Trophoblast cell (in vitro differentiated cells and primary cell): Measurements from ENCODE around the gene ADIPOR1.
"Not testable (repeated sequence)": the region's sequence is repeated elsewhere in the genome, so short reads cannot be mapped to it uniquely, and the experiment has no call there.

Source experiments
- DNase-seq, 2 donors: peaks; one replicate each; pipeline ENCODE4 v3.0.0-alpha.2; 2016
- H2AFZ ChIP-seq: 2 replicates; pipeline ENCODE4 v1.6.1; 2013; ENCODE audit warnings: low read length, moderate library complexity, mild to moderate bottlenecking; ENCODE audit not compliant: insufficient read depth, poor library complexity
- H2AK5ac ChIP-seq: 2 replicates; pipeline ENCODE4 v1.6.1; 2013; ENCODE audit warnings: mild to moderate bottlenecking, low read length
- H2BK120ac ChIP-seq: 2 replicates; pipeline ENCODE4 v1.6.1; 2013; ENCODE audit warnings: low read length, mild to moderate bottlenecking, moderate library complexity; ENCODE audit not compliant: insufficient read depth, poor library complexity
- H2BK12ac ChIP-seq: 2 replicates; pipeline ENCODE4 v1.6.1; 2013; ENCODE audit warnings: mild to moderate bottlenecking, low read length, moderate library complexity
- H2BK5ac ChIP-seq: 2 replicates; pipeline ENCODE4 v1.6.1; 2013; ENCODE audit warnings: low read length, low read depth, moderate library complexity, mild to moderate bottlenecking; ENCODE audit not compliant: poor library complexity
- H3K14ac ChIP-seq: 2 replicates; pipeline ENCODE4 v1.6.1; 2013; ENCODE audit warnings: mild to moderate bottlenecking, low read length
- H3K18ac ChIP-seq: 2 replicates; pipeline ENCODE4 v1.6.1; 2013; ENCODE audit warnings: mild to moderate bottlenecking, low read length
- H3K23ac ChIP-seq: 2 replicates; pipeline ENCODE4 v1.6.1; 2013; ENCODE audit warnings: low read length
- H3K27ac ChIP-seq: 2 replicates; pipeline ENCODE4 v1.5.1; 2013; ENCODE audit warnings: low read depth, mild to moderate bottlenecking, inconsistent platforms, low read length, moderate library complexity
- H3K27me3 ChIP-seq: 2 replicates; pipeline ENCODE4 v1.6.1; 2013; ENCODE audit warnings: inconsistent platforms, mild to moderate bottlenecking, low read length, moderate library complexity; ENCODE audit not compliant: insufficient read depth
- H3K36me3 ChIP-seq, 2 experiments: 1 replicate in 1 of 2; 2 replicates in 1 of 2; pipeline ENCODE4 v1.6.1; 2013; ENCODE audit warnings: low read length in 2 of 2, mild to moderate bottlenecking in 2 of 2, moderate library complexity in 1 of 2; ENCODE audit not compliant: insufficient read depth in 2 of 2, control insufficient read depth in 1 of 2
- H3K4ac ChIP-seq: 2 replicates; pipeline ENCODE4 v1.6.1; 2013; ENCODE audit warnings: low read depth, mild to moderate bottlenecking, low read length, moderate library complexity
- H3K4me1 ChIP-seq, 2 experiments: 1 replicate in 1 of 2; 2 replicates in 1 of 2; pipeline ENCODE4 v1.6.1; 2013; ENCODE audit warnings: low read length in 2 of 2, mild to moderate bottlenecking in 2 of 2, moderate library complexity in 1 of 2; ENCODE audit not compliant: insufficient read depth in 2 of 2, control insufficient read depth in 1 of 2
- H3K4me2 ChIP-seq: 2 replicates; pipeline ENCODE4 v1.6.1; 2013; ENCODE audit warnings: inconsistent platforms, mild to moderate bottlenecking, low read length, moderate library complexity
- H3K4me3 ChIP-seq: 2 replicates; pipeline ENCODE4 v1.5.1; 2013; ENCODE audit warnings: mild to moderate bottlenecking, low read depth, low read length, inconsistent platforms
- H3K79me1 ChIP-seq: one replicate; pipeline ENCODE4 v1.6.1; 2013; ENCODE audit warnings: low read length
- H3K79me2 ChIP-seq: 2 replicates; pipeline ENCODE4 v1.6.1; 2013; ENCODE audit warnings: low read length, mild to moderate bottlenecking; ENCODE audit not compliant: control insufficient read depth, insufficient read depth, poor library complexity
- H3K9ac ChIP-seq: 2 replicates; pipeline ENCODE4 v1.6.1; 2013; ENCODE audit warnings: mild to moderate bottlenecking, low read length
- H3K9me3 ChIP-seq: 2 replicates; pipeline ENCODE4 v1.6.1; 2013; ENCODE audit warnings: low read depth, mild to moderate bottlenecking, control low read depth, inconsistent platforms, low read length; ENCODE audit not compliant: insufficient read depth
- H4K12ac ChIP-seq: 2 replicates; pipeline ENCODE4 v1.6.1; 2013; ENCODE audit warnings: low read depth, mild to moderate bottlenecking, low read length, moderate library complexity
- H4K8ac ChIP-seq: 2 replicates; pipeline ENCODE4 v1.6.1; 2013; ENCODE audit warnings: low read depth, mild to moderate bottlenecking, low read length, moderate library complexity
- H4K91ac ChIP-seq: one replicate; pipeline ENCODE4 v1.6.1; 2013; ENCODE audit warnings: low read depth, mild to moderate bottlenecking, low read length, moderate library complexity
- WGBS: extraction: QIAGEN DNeasy Blood & Tissue Kit; methylation state at CpG from one replicate; pipeline ENCODE4 v1.1.7; 2013; ENCODE audit warnings: missing lambda C conversion rate; ENCODE audit not compliant: insufficient read length, insufficient coverage; ENCODE audit errors: extremely low coverage; 5-methylcytosine and 5-hydroxymethylcytosine counted together

Gene ADIPOR1

GRCh38 chr1:202936409-202936808 lies 21.7 kb downstream of the ADIPOR1 start:
- H4K12ac ChIP-seq, H3K18ac ChIP-seq, H3K79me2 ChIP-seq, H3K4ac ChIP-seq, H4K91ac ChIP-seq, H3K4me2 ChIP-seq, H4K8ac ChIP-seq, H3K27me3 ChIP-seq, H2BK12ac ChIP-seq, H3K27ac ChIP-seq, H3K79me1 ChIP-seq, H3K9me3 ChIP-seq, H3K4me3 ChIP-seq, H2AFZ ChIP-seq, H3K23ac ChIP-seq, DNase-seq, H3K4me1 ChIP-seq, H3K9ac ChIP-seq, H2BK5ac ChIP-seq, H2AK5ac ChIP-seq, H2BK120ac ChIP-seq, H3K14ac ChIP-seq: not testable (repeated sequence)
- H3K36me3 ChIP-seq, result peaks cover 7 to 10% of the 10 kb centered on the region in 2 experiments
- WGBS, result no CpG with 5 or more reads among the region's 6 CpGs

- WGBS, result no CpG with 5 or more reads among the region's 3 CpGs
- H4K91ac ChIP-seq, result no peak overlapping the region
- no peak overlapping the region for H3K4ac ChIP-seq
Observed at GRCh38 chr1:202935844-202936243, 22.3 kb downstream of the ADIPOR1 start.

GRCh38 chr1:202934755-202935154 lies 23.4 kb downstream of the ADIPOR1 start:
- H2BK120ac ChIP-seq, result no peak overlapping the region

More at GRCh38 chr1:202935844-202936243, 22.3 kb downstream of the ADIPOR1 start:
- peaks cover 3 to 4% of the 10 kb centered on the region in 2 experiments for H3K36me3 ChIP-seq
- H3K79me1 ChIP-seq, result no peaks in the 10 kb centered on the region
- H2AK5ac ChIP-seq, result no peak overlapping the region
- H4K12ac ChIP-seq, result no peak overlapping the region
- H2AFZ ChIP-seq, result no peak overlapping the region
- no peaks in the 10 kb centered on the region for H3K9me3 ChIP-seq
- no peak overlapping the region for H3K18ac ChIP-seq
- H4K8ac ChIP-seq, result no peak overlapping the region
- no peaks in the 10 kb centered on the region for H3K79me2 ChIP-seq
- DNase-seq, result no peak
- H3K23ac ChIP-seq, result no peak overlapping the region
- no peak overlapping the region for H2BK120ac ChIP-seq
- no peak overlapping the region for H2BK12ac ChIP-seq
- no peak overlapping the region for H2BK5ac ChIP-seq
- H3K14ac ChIP-seq, result no peak overlapping the region
- no peak overlapping the region for H3K27ac ChIP-seq
- no peaks in the 10 kb centered on the region for H3K4me1 ChIP-seq
- H3K9ac ChIP-seq, result no peak overlapping the region
- no peak overlapping the region for H3K4me3 ChIP-seq
- H3K27me3 ChIP-seq, result no peaks in the 10 kb centered on the region
- H3K4me2 ChIP-seq, result no peak overlapping the region

GRCh38 chr1:202932476-202932875 lies 25.6 kb downstream of the ADIPOR1 start:
- H3K79me2 ChIP-seq, result no peaks in the 10 kb centered on the region
- no peak overlapping the region for H2BK5ac ChIP-seq
- H4K91ac ChIP-seq, result no peak overlapping the region
- H2BK12ac ChIP-seq, result no peak overlapping the region
- H3K4me1 ChIP-seq, result no peaks in the 10 kb centered on the region
- H3K23ac ChIP-seq, result no peak overlapping the region
- DNase-seq, result no peak
- no peak overlapping the region for H3K4me2 ChIP-seq
- no peak overlapping the region for H3K4me3 ChIP-seq
- H3K14ac ChIP-seq, result no peak overlapping the region
- no peak overlapping the region for H3K9ac ChIP-seq
- H2BK120ac ChIP-seq, result no peak overlapping the region
- no peak overlapping the region for H2AFZ ChIP-seq
- H3K18ac ChIP-seq, result no peak overlapping the region
- H3K9me3 ChIP-seq, result no peaks in the 10 kb centered on the region
- H3K36me3 ChIP-seq, result no peaks in the 10 kb centered on the region
- H3K27ac ChIP-seq, result no peak overlapping the region
- WGBS, result no CpG with 5 or more reads among the region's 2 CpGs
- no peak overlapping the region for H2AK5ac ChIP-seq
- H4K12ac ChIP-seq, result no peak overlapping the region
- H4K8ac ChIP-seq, result no peak overlapping the region
- no peak overlapping the region for H3K4ac ChIP-seq
- H3K79me1 ChIP-seq, result no peaks in the 10 kb centered on the region
- H3K27me3 ChIP-seq, result no peaks in the 10 kb centered on the region

More at GRCh38 chr1:202934755-202935154, 23.4 kb downstream of the ADIPOR1 start:
- Histone ChIP-seq H3K4me2 (no peak overlapping the region), H3K36me3 (no peaks in the 10 kb centered on the region), H3K9ac (no peak overlapping the region), H3K23ac (no peak overlapping the region), H3K14ac (no peak overlapping the region), H3K79me1 (no peaks in the 10 kb centered on the region), H2BK5ac (no peak overlapping the region), H3K27ac (no peak overlapping the region), H3K4me1 (no peaks in the 10 kb centered on the region), H2BK12ac (no peak overlapping the region), H3K27me3 (no peaks in the 10 kb centered on the region), H3K4ac (no peak overlapping the region), H3K79me2 (no peaks in the 10 kb centered on the region), H4K8ac (no peak overlapping the region), H3K18ac (no peak overlapping the region), H3K9me3 (no peaks in the 10 kb centered on the region), H4K91ac (no peak overlapping the region), H3K4me3 (no peak overlapping the region), H4K12ac (no peak overlapping the region), H2AFZ (no peak overlapping the region), H2AK5ac (no peak overlapping the region)
- no CpG with 5 or more reads among the region's 3 CpGs for WGBS
- no peak for DNase-seq
